HepG2 (cell line): ENCODE results near the gene KLF7. TPM values are rescaled to one million over a fixed set of nuclear protein-coding genes. Genes with fewer than 3 reads are reported as not detected.

Experiments
- ATAC-seq: fragments of 200-7000 bp; cut with Tn5 transposase; 3 replicates; pipeline ENCODE4 v1.9.1; 2020; ENCODE audit warnings: mild to moderate bottlenecking, moderate library complexity
- BruUV-seq: library from RNA; stranded (reverse); fragments of 400-500 nt; replicated peaks from 2 replicates; lab custom pipeline; 2021; lab: Mats Ljungman, UMichigan
- CTCF ChIA-PET: fragments of 300-600 bp; formaldehyde crosslinking; extraction: SDS; loops from one replicate; lab custom pipeline; 2021; ENCODE audit warnings: low total read pairs, inconsistent platforms, low intra/inter-chr PET ratio; lab: Yijun Ruan, JAX
- POLR2A ChIA-PET: fragments of 350-600 bp; sonication (Branson Sonifier 250); formaldehyde crosslinking; loops from one replicate; lab custom pipeline; 2020; ENCODE audit warnings: antibody characterized with exemption, inconsistent platforms; lab: Yijun Ruan, JAX
- DNase-seq: peaks from one replicate; pipeline ENCODE4 v3.0.0-alpha.2; 2015; ENCODE audit warnings: low spot score
- FAIRE-seq: peaks from 3 replicates; lab custom pipeline; 2011; peaks lifted over from hg19 to GRCh38; lab: Jason Lieb, UNC
- H2AFZ ChIP-seq: one replicate; pipeline ENCODE4 v1.6.1; 2011; ENCODE audit warnings: low read length, inconsistent platforms
- H3K27ac ChIP-seq: fragments of 300-600 bp; 3 replicates; pipeline ENCODE4 v1.8.0; 2011; ENCODE audit warnings: mixed run types, mild to moderate bottlenecking, mixed read lengths, low read length, inconsistent platforms; ENCODE audit not compliant: insufficient read depth; ENCODE audit errors: extremely low read length
- H3K27me3 ChIP-seq, 2 experiments: fragments of 200-600 bp in 1 of 2; 2 replicates in 1 of 2; 3 replicates in 1 of 2; pipeline versions ENCODE4 v1.6.0 to v1.8.0; 2011; ENCODE audit warnings: low read length in 2 of 2, mild to moderate bottlenecking in 2 of 2, moderate library complexity in 2 of 2, inconsistent platforms in 1 of 2; ENCODE audit not compliant: insufficient read depth in 2 of 2, control insufficient read depth in 1 of 2
- H3K36me3 ChIP-seq, 2 experiments: fragments of 200-600 bp in 1 of 2; replicated peaks in 1 of 2; 2 replicates in 1 of 2; 3 replicates in 1 of 2; pipeline versions ENCODE4 v1.5.1 to v1.8.0; 2011; ENCODE audit warnings: low read length in 2 of 2, inconsistent platforms in 1 of 2; ENCODE audit not compliant: insufficient read depth in 2 of 2, control insufficient read depth in 1 of 2
- H3K4me1 ChIP-seq: 2 replicates; pipeline ENCODE4 v1.5.1; 2012; ENCODE audit warnings: low read length, inconsistent platforms; ENCODE audit not compliant: insufficient read depth
- H3K4me2 ChIP-seq: 2 replicates; pipeline ENCODE4 v1.6.0; 2011; ENCODE audit warnings: low read depth, low read length, inconsistent platforms
- H3K4me3 ChIP-seq, 3 experiments: fragments of 200-600 bp in 1 of 3; sonication (generic), shearing (Covaris generic) in 1 of 3; replicated peaks in 1 of 3; 2 replicates each; pipeline ENCODE4 v1.5.1; 2011 to 2016; ENCODE audit warnings: low read length in 3 of 3, inconsistent platforms in 2 of 3, low read depth in 2 of 3, mild to moderate bottlenecking in 2 of 3, control low read depth in 1 of 3, mixed read lengths in 1 of 3; ENCODE audit not compliant: insufficient read depth in 1 of 3
- H3K79me2 ChIP-seq: one replicate; pipeline ENCODE4 v1.6.1; 2011; ENCODE audit warnings: low read length, inconsistent platforms; ENCODE audit not compliant: insufficient read depth
- H3K9ac ChIP-seq: 2 replicates; pipeline ENCODE4 v1.6.0; 2011; ENCODE audit warnings: mild to moderate bottlenecking, low read depth, low read length, inconsistent platforms; ENCODE audit not compliant: insufficient read depth
- H3K9me3 ChIP-seq: 2 replicates; pipeline ENCODE4 v1.5.1; 2012; ENCODE audit warnings: mild to moderate bottlenecking, low read length
- H4K20me1 ChIP-seq: 2 replicates; pipeline ENCODE4 v1.6.0; 2011; ENCODE audit warnings: inconsistent platforms, mild to moderate bottlenecking, low read length, moderate library complexity; ENCODE audit not compliant: insufficient read depth
- NFKB2 ChIP-seq: sonication (generic); formaldehyde crosslinking; IDR thresholded peaks from 2 replicates; pipeline ENCODE4 v1.4.0; 2020; ENCODE audit warnings: missing genetic modification reagents, borderline replicate concordance
- RCOR2 ChIP-seq: IDR thresholded peaks from 2 replicates; pipeline ENCODE4 v1.6.1; 2016; ENCODE audit warnings: missing biosample characterization, missing genetic modification reagents
- ZIK1 ChIP-seq: sonication (generic); formaldehyde crosslinking; IDR thresholded peaks from 2 replicates; pipeline ENCODE4 v1.5.0; 2020; ENCODE audit warnings: mild to moderate bottlenecking, low read depth, missing genetic modification reagents, borderline replicate concordance
- ZNF3 ChIP-seq: IDR thresholded peaks from 2 replicates; pipeline ENCODE4 v1.7.0; 2017; ENCODE audit warnings: inconsistent platforms
- ZNF34 ChIP-seq: sonication (generic); formaldehyde crosslinking; IDR thresholded peaks from 2 replicates; pipeline ENCODE4 v1.4.0; 2020; ENCODE audit warnings: mild to moderate bottlenecking, missing genetic modification reagents, borderline replicate concordance
- ZNF383 ChIP-seq: sonication (generic); formaldehyde crosslinking; IDR thresholded peaks from 2 replicates; pipeline ENCODE4 v1.4.0; 2020; ENCODE audit warnings: missing genetic modification reagents, mild to moderate bottlenecking, borderline replicate concordance
- ZNF777 ChIP-seq: sonication (generic); formaldehyde crosslinking; IDR thresholded peaks from 2 replicates; pipeline ENCODE4 v1.4.0; 2020; ENCODE audit warnings: missing genetic modification reagents
- WGBS: methylation state at CpG from one replicate; pipeline ENCODE4 v1.1.6; 2017; ENCODE audit warnings: low lambda C conversion rate; 5-methylcytosine and 5-hydroxymethylcytosine counted together
- in situ Hi-C: cut with HindIII; loops from 2 replicates; pipeline ENCODE4 v1.10.0; 2017; ENCODE audit warnings: low pct_unique_long_range_greater_than_20kb; ENCODE audit not compliant: extremely low pct_ligation_motif_present
- intact Hi-C: fragments of 100-400 bp; cut with micrococcal nuclease; formaldehyde crosslinking; loops from one replicate; pipeline ENCODE4 v1.10.0; 2022; ENCODE audit not compliant: unreplicated experiment
- polyA plus RNA-seq, 8 experiments: library from polyadenylated mRNA; depleted of rRNA in 3 of 8; stranded (reverse) in 7 of 8; unstranded in 1 of 8; fragments of >200 nt; fragmentation: Illumina TruSeq in 4 of 8; extraction: Trizol in 4 of 8; gene quantifications; 2 replicates each; pipeline versions ENCODE4 v1.2.1 to v1.2.3, GENCODE V29; 2011 to 2016; ENCODE audit warnings: low read depth in 4 of 8, missing spikeins in 1 of 8, mixed read lengths in 1 of 8; ENCODE audit not compliant: insufficient read depth in 1 of 8
- total RNA-seq, 5 experiments: library from RNA; depleted of rRNA; stranded (reverse); fragments of >200 nt; fragmentation: Illumina TruSeq; extraction: Trizol; gene quantifications; 2 replicates each; pipeline ENCODE4 v1.2.3, GENCODE V29; 2016; ENCODE audit warnings: low read depth in 1 of 5
- TF ChIP-seq, protein P1 (sequence below): sonication (generic); formaldehyde crosslinking; IDR thresholded peaks from 2 replicates; pipeline ENCODE4 v1.5.0; 2020; ENCODE audit warnings: missing genetic modification reagents, mild to moderate bottlenecking, borderline replicate concordance
- TF ChIP-seq, protein P2 (sequence below): sonication (generic); formaldehyde crosslinking; IDR thresholded peaks from 2 replicates; pipeline ENCODE4 v1.4.0; 2020; ENCODE audit warnings: missing genetic modification reagents, borderline replicate concordance
- TF ChIP-seq, protein P3 (sequence below): sonication (generic); formaldehyde crosslinking; IDR thresholded peaks from 2 replicates; pipeline ENCODE4 v1.5.1; 2020; ENCODE audit warnings: missing genetic modification reagents, mild to moderate bottlenecking, borderline replicate concordance
- TF ChIP-seq, protein P4 (sequence below): sonication (generic); formaldehyde crosslinking; IDR thresholded peaks from 2 replicates; pipeline ENCODE4 v1.5.0; 2020; ENCODE audit warnings: missing genetic modification reagents

Gene KLF7
- total and polyA plus RNA-seq, 2 of the 13 experiments (the other 11 are each of a cell fraction or from before 2014, with no cell fraction given): 2.6 to 5.4 TPM

DNA sequence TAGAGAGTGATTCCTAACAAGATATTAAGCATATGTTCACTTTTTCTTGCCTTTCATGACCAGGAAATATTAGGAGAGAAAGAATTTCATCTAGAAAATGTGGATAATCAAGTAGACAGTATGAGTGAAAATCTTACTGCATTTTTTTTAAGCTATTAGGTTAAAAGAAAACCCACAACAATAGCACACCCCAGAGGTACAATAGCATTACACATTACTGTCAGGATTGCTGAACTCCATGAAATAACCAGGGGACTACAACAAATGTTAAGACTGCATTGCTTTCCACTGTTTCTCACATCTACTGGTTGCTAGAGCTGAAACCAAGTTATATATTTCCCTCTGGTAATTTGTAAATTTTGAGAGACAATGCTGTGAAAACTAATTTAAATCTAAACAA lies 33.7 kb downstream of the KLF7 start:
- H3K4me3 ChIP-seq: no peak overlapping the region
- DNase-seq (no peak), FAIRE-seq (no peak), ATAC-seq (no peak)
- no peak overlapping the region for H3K4me2 ChIP-seq
- no peaks in the 10 kb centered on the region for H4K20me1 ChIP-seq
- no peak overlapping the region for H3K27ac ChIP-seq
- intact Hi-C loops (no loop called here), in situ Hi-C loops (no loop called here)
- BruUV-seq: no TSS peak
- POLR2A ChIA-PET: no interaction called here
- H3K9me3 ChIP-seq: no peaks in the 10 kb centered on the region
- CTCF ChIA-PET: no interaction called here
- H3K9ac ChIP-seq: no peak overlapping the region
- H3K27me3 ChIP-seq: no peaks in the 10 kb centered on the region
- TF ChIP-seq, protein P1, sequence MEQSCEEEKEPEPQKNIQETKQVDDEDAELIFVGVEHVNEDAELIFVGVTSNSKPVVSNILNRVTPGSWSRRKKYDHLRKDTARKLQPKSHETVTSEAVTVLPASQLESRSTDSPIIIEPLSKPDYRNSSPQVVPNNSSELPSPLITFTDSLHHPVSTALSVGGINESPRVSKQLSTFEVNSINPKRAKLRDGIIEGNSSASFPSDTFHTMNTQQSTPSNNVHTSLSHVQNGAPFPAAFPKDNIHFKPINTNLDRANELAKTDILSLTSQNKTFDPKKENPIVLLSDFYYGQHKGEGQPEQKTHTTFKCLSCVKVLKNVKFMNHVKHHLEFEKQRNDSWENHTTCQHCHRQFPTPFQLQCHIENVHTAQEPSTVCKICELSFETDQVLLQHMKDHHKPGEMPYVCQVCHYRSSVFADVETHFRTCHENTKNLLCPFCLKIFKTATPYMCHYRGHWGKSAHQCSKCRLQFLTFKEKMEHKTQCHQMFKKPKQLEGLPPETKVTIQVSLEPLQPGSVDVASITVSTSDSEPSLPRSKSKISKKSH (CRISPR knock-in tag): no peak
- TF ChIP-seq ZNF777 (no peak), ZNF3 (no peak), NFKB2 (no peak)
- no peak overlapping the region for H2AFZ ChIP-seq
- peaks cover 18% of the 10 kb centered on the region for H3K4me1 ChIP-seq
- H3K79me2 ChIP-seq: no peaks in the 10 kb centered on the region
- no peaks in the 10 kb centered on the region for H3K36me3 ChIP-seq

DNA sequence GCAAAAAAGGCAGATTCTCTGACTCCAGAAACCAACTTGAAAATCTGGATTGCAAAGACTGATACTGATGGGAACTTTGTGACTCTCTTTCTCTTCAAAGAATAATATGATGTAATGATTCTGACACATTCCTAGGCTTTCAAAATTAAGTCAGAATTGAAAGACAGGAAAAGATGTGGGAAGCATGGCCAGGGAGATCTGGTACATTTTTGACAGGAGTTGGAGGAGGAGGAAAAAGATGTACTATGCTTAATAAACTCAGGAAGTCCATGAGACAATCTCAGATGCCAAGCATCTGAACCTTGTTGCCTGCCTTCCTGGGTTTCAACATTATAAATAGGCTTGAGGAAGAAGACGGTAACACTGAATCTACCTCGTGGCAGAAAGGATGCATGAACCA lies 34.2 kb downstream of the KLF7 start:
- 96% methylated on average over 2 of the region's 2 CpGs for WGBS
- POLR2A ChIA-PET: no interaction called here
- no peak overlapping the region for H3K9ac ChIP-seq
- H3K79me2 ChIP-seq: no peaks in the 10 kb centered on the region
- no peaks in the 10 kb centered on the region for H3K27me3 ChIP-seq
- H3K36me3 ChIP-seq: no peaks in the 10 kb centered on the region
- no peak overlapping the region for H3K4me3 ChIP-seq
- no TSS peak for BruUV-seq
- no peaks in the 10 kb centered on the region for H4K20me1 ChIP-seq
- DNase-seq (no peak), FAIRE-seq (no peak), ATAC-seq (no peak)
- no peaks in the 10 kb centered on the region for H3K9me3 ChIP-seq
- no peak overlapping the region for H2AFZ ChIP-seq
- H3K4me1 ChIP-seq: peaks cover 18% of the 10 kb centered on the region
- in situ Hi-C loops: no loop called here
- CTCF ChIA-PET: no interaction called here
- no peak overlapping the region for H3K27ac ChIP-seq
- intact Hi-C loops: no loop called here
- H3K4me2 ChIP-seq: no peak overlapping the region
- TF ChIP-seq ZNF383 (CRISPR knock-in tag) (no peak), RCOR2 (no peak), ZIK1 (CRISPR knock-in tag) (no peak), ZNF34 (CRISPR knock-in tag) (no peak)
- TF ChIP-seq, protein P2, sequence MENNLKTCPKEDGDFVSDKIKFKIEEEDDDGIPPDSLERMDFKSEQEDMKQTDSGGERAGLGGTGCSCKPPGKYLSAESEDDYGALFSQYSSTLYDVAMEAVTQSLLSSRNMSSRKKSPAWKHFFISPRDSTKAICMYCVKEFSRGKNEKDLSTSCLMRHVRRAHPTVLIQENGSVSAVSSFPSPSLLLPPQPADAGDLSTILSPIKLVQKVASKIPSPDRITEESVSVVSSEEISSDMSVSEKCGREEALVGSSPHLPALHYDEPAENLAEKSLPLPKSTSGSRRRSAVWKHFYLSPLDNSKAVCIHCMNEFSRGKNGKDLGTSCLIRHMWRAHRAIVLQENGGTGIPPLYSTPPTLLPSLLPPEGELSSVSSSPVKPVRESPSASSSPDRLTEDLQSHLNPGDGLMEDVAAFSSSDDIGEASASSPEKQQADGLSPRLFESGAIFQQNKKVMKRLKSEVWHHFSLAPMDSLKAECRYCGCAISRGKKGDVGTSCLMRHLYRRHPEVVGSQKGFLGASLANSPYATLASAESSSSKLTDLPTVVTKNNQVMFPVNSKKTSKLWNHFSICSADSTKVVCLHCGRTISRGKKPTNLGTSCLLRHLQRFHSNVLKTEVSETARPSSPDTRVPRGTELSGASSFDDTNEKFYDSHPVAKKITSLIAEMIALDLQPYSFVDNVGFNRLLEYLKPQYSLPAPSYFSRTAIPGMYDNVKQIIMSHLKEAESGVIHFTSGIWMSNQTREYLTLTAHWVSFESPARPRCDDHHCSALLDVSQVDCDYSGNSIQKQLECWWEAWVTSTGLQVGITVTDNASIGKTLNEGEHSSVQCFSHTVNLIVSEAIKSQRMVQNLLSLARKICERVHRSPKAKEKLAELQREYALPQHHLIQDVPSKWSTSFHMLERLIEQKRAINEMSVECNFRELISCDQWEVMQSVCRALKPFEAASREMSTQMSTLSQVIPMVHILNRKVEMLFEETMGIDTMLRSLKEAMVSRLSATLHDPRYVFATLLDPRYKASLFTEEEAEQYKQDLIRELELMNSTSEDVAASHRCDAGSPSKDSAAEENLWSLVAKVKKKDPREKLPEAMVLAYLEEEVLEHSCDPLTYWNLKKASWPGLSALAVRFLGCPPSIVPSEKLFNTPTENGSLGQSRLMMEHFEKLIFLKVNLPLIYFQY (CRISPR knock-in tag): no peak
- TF ChIP-seq, protein P3, sequence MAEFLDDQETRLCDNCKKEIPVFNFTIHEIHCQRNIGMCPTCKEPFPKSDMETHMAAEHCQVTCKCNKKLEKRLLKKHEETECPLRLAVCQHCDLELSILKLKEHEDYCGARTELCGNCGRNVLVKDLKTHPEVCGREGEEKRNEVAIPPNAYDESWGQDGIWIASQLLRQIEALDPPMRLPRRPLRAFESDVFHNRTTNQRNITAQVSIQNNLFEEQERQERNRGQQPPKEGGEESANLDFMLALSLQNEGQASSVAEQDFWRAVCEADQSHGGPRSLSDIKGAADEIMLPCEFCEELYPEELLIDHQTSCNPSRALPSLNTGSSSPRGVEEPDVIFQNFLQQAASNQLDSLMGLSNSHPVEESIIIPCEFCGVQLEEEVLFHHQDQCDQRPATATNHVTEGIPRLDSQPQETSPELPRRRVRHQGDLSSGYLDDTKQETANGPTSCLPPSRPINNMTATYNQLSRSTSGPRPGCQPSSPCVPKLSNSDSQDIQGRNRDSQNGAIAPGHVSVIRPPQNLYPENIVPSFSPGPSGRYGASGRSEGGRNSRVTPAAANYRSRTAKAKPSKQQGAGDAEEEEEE (CRISPR knock-in tag): no peak
- TF ChIP-seq, protein P4, sequence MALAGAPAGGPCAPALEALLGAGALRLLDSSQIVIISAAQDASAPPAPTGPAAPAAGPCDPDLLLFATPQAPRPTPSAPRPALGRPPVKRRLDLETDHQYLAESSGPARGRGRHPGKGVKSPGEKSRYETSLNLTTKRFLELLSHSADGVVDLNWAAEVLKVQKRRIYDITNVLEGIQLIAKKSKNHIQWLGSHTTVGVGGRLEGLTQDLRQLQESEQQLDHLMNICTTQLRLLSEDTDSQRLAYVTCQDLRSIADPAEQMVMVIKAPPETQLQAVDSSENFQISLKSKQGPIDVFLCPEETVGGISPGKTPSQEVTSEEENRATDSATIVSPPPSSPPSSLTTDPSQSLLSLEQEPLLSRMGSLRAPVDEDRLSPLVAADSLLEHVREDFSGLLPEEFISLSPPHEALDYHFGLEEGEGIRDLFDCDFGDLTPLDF: no peak
